H9 (cell line): ENCODE results near the gene TMEM17. TPM values are rescaled to one million over a fixed set of nuclear protein-coding genes. Genes with fewer than 3 reads are reported as not detected.

ENCODE experiments used
- DNase-seq: peaks from one replicate; pipeline ENCODE4 v3.0.0-alpha.2; 2017
- H2AFZ ChIP-seq: one replicate; pipeline ENCODE4 v1.6.1; 2013; ENCODE audit warnings: mild to moderate bottlenecking, low read length, control low read depth, moderate library complexity
- H2AK5ac ChIP-seq: 2 replicates; pipeline ENCODE4 v1.6.1; 2013; ENCODE audit warnings: low read length, control low read depth, mixed read lengths; ENCODE audit not compliant: insufficient read length
- H2BK120ac ChIP-seq: one replicate; pipeline ENCODE4 v1.6.1; 2013; ENCODE audit warnings: low read depth, mild to moderate bottlenecking, low read length, control low read depth, inconsistent platforms; ENCODE audit not compliant: poor library complexity, severe bottlenecking
- H2BK12ac ChIP-seq: 2 replicates; pipeline ENCODE4 v1.6.1; 2013; ENCODE audit warnings: low read length, control low read depth, mixed read lengths, low read depth; ENCODE audit not compliant: insufficient read length
- H2BK15ac ChIP-seq: 2 replicates; pipeline ENCODE4 v1.6.1; 2013; ENCODE audit warnings: low read depth, low read length, control low read depth
- H2BK20ac ChIP-seq: one replicate; pipeline ENCODE4 v1.6.1; 2013; ENCODE audit warnings: low read depth, mild to moderate bottlenecking, low read length, control low read depth, inconsistent platforms; ENCODE audit not compliant: poor library complexity, severe bottlenecking
- H2BK5ac ChIP-seq: 2 replicates; pipeline ENCODE4 v1.6.1; 2013; ENCODE audit warnings: low read length, control low read depth, mixed read lengths; ENCODE audit not compliant: insufficient read length
- H3K14ac ChIP-seq: 2 replicates; pipeline ENCODE4 v1.6.1; 2013; ENCODE audit warnings: low read length, control low read depth; ENCODE audit not compliant: insufficient read depth
- H3K18ac ChIP-seq: 2 replicates; pipeline ENCODE4 v1.6.1; 2013; ENCODE audit warnings: low read depth, mild to moderate bottlenecking, mixed read lengths, low read length, control low read depth; ENCODE audit not compliant: insufficient read length
- H3K23ac ChIP-seq: 2 replicates; pipeline ENCODE4 v1.6.1; 2013; ENCODE audit warnings: low read length, control low read depth, mixed read lengths, low read depth; ENCODE audit not compliant: insufficient read length
- H3K23me2 ChIP-seq: 2 replicates; pipeline ENCODE4 v1.6.1; 2013; ENCODE audit warnings: low read depth, mild to moderate bottlenecking, mixed read lengths, low read length, control low read depth; ENCODE audit not compliant: insufficient read length, poor library complexity, severe bottlenecking
- H3K27ac ChIP-seq: 2 replicates; pipeline ENCODE4 v1.5.1; 2013; ENCODE audit warnings: low read length, control low read depth, mixed read lengths, low read depth; ENCODE audit not compliant: insufficient read length
- H3K27me3 ChIP-seq: 2 replicates; pipeline ENCODE4 v1.6.1; 2013; ENCODE audit warnings: low read length, control low read depth, inconsistent platforms; ENCODE audit not compliant: insufficient read depth
- H3K4ac ChIP-seq: 2 replicates; pipeline ENCODE4 v1.6.1; 2013; ENCODE audit warnings: low read depth, mild to moderate bottlenecking, control low read depth, inconsistent platforms, low read length, moderate library complexity
- H3K4me1 ChIP-seq: 2 replicates; pipeline ENCODE4 v1.6.1; 2013; ENCODE audit warnings: low read length, control low read depth, inconsistent platforms; ENCODE audit not compliant: insufficient read depth
- H3K4me2 ChIP-seq: 2 replicates; pipeline ENCODE4 v1.6.1; 2013; ENCODE audit warnings: low read length, control low read depth, mixed read lengths; ENCODE audit not compliant: insufficient read length, insufficient read depth
- H3K56ac ChIP-seq: 2 replicates; pipeline ENCODE4 v1.6.1; 2013; ENCODE audit warnings: low read depth, mild to moderate bottlenecking, mixed read lengths, low read length, control low read depth; ENCODE audit not compliant: insufficient read length
- H3K79me1 ChIP-seq: 2 replicates; pipeline ENCODE4 v1.6.1; 2013; ENCODE audit warnings: low read depth, mild to moderate bottlenecking, moderate library complexity, low read length, control low read depth, inconsistent platforms; ENCODE audit not compliant: insufficient read depth, poor library complexity, severe bottlenecking
- H3K79me2 ChIP-seq: 2 replicates; pipeline ENCODE4 v1.6.1; 2013; ENCODE audit warnings: low read length, control low read depth, inconsistent platforms; ENCODE audit not compliant: insufficient read depth
- H3K9ac ChIP-seq: 2 replicates; pipeline ENCODE4 v1.6.1; 2013; ENCODE audit warnings: low read length, control low read depth, mixed read lengths; ENCODE audit not compliant: insufficient read length; ENCODE audit errors: extremely low read depth
- H3K9me3 ChIP-seq: one replicate; pipeline ENCODE4 v1.6.1; 2013; ENCODE audit warnings: low read depth, low read length, inconsistent platforms; ENCODE audit not compliant: control insufficient read depth
- H3T11ph ChIP-seq: one replicate; pipeline ENCODE4 v1.6.1; 2013; ENCODE audit warnings: mild to moderate bottlenecking, low read length, control low read depth, inconsistent platforms
- H4K20me1 ChIP-seq: one replicate; pipeline ENCODE4 v1.6.1; 2013; ENCODE audit not compliant: control insufficient read depth, insufficient read length, insufficient read depth
- H4K5ac ChIP-seq: 2 replicates; pipeline ENCODE4 v1.6.1; 2013; ENCODE audit warnings: low read depth, mild to moderate bottlenecking, mixed read lengths, low read length, control low read depth; ENCODE audit not compliant: insufficient read length
- H4K8ac ChIP-seq: replicated peaks from 2 replicates; pipeline ENCODE4 v1.6.1; 2013; ENCODE audit warnings: low read length, control low read depth, mixed read lengths, low read depth; ENCODE audit not compliant: insufficient read length
- H4K91ac ChIP-seq: 2 replicates; pipeline ENCODE4 v1.6.1; 2013; ENCODE audit warnings: low read depth, mild to moderate bottlenecking, moderate library complexity, mixed read lengths, low read length, control low read depth; ENCODE audit not compliant: insufficient read length
- H3K27ac Mint-ChIP-seq, 3 experiments: 2 replicates in 2 of 3; 3 replicates in 1 of 3; pipeline ENCODE4 v1.8.0; 2020 to 2021; ENCODE audit warnings: mixed read lengths in 3 of 3, mild to moderate bottlenecking in 1 of 3, moderate library complexity in 1 of 3
- H3K27me3 Mint-ChIP-seq: 2 replicates; pipeline ENCODE4 v1.8.0; 2021; ENCODE audit warnings: low read depth, mild to moderate bottlenecking, moderate library complexity, mixed read lengths
- H3K36me3 Mint-ChIP-seq, 3 experiments: 2 replicates in 2 of 3; 3 replicates in 1 of 3; pipeline ENCODE4 v1.8.0; 2020 to 2021; ENCODE audit warnings: low read depth in 3 of 3, mixed read lengths in 3 of 3; ENCODE audit not compliant: insufficient read depth in 1 of 3
- H3K4me1 Mint-ChIP-seq, 2 experiments: 2 replicates each; pipeline ENCODE4 v1.8.0; 2020; ENCODE audit warnings: mixed read lengths in 2 of 2
- H3K4me3 Mint-ChIP-seq, 2 experiments: 2 replicates in 1 of 2; 3 replicates in 1 of 2; pipeline ENCODE4 v1.8.0; 2020 to 2021; ENCODE audit warnings: mild to moderate bottlenecking in 2 of 2, mixed read lengths in 2 of 2, moderate library complexity in 1 of 2
- H3K9me3 Mint-ChIP-seq, 2 experiments: 2 replicates in 1 of 2; 3 replicates in 1 of 2; pipeline ENCODE4 v1.8.0; 2020; ENCODE audit warnings: mild to moderate bottlenecking in 2 of 2, mixed read lengths in 2 of 2, moderate library complexity in 1 of 2
- WGBS: extraction: QIAGEN DNeasy Blood & Tissue Kit; methylation state at CpG from one replicate; pipeline ENCODE4 v1.1.7; 2013; ENCODE audit warnings: missing lambda C conversion rate, low lambda C conversion rate, mixed read lengths; ENCODE audit not compliant: insufficient read length; ENCODE audit errors: extremely low coverage; 5-methylcytosine and 5-hydroxymethylcytosine counted together
- total RNA-seq: library from RNA; stranded (reverse); gene quantifications from 2 replicates; pipeline ENCODE4 v1.2.1, GENCODE V29; 2021
- TF ChIP-seq, protein P1 (sequence below): fragments of 200-600 bp; sonication (generic); conservative IDR thresholded peaks from 3 replicates; pipeline ENCODE4 v1.8.0; 2021; ENCODE audit warnings: antibody characterized with exemption, mild to moderate bottlenecking

The TMEM17 gene
- total RNA-seq, 1 experiment from 2014 or later, result 1.3 TPM

DNA sequence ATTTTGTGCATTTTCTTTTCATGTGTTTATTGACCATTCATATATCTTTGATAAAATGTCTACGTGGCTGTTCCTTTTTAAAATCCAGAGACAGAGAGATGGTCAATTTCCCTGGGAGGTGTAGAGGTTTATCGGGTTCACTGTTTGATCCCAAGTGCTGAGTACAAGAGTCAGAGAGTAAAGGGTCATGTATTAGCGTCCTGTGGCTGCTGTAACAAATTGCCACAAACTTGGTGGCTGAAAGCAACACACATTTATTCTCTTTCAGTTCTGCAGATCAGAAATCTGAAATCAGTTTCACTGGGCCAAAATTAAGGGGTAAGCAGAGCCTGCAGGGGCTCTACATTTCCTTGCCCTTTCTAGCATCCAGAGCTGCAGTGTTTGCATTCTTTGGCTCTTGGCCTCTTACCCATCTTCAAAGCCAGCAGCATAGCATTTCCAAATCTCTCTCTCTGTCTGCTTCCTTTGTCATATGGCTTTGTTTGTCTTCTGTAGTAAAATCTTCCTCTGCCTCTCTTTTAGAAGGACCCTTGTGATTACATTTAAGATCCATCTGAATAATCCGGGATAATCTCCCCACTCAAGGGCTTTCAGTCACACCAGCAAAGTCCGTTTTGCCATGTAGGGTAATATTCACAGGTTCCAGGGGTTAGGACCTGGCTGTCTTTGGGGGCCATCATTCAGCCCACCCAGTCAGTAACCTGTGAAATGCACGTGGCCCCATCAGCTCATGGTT is 49.9 kb downstream of the TMEM17 start:
- no peak overlapping the region for H2AK5ac ChIP-seq
- no peaks in the 10 kb centered on the region; a peak in 1 of 7 replicates for H3K36me3 Mint-ChIP-seq
- H2AFZ ChIP-seq, result no peak overlapping the region
- H4K20me1 ChIP-seq, result no peaks in the 10 kb centered on the region
- TF ChIP-seq, protein P1, sequence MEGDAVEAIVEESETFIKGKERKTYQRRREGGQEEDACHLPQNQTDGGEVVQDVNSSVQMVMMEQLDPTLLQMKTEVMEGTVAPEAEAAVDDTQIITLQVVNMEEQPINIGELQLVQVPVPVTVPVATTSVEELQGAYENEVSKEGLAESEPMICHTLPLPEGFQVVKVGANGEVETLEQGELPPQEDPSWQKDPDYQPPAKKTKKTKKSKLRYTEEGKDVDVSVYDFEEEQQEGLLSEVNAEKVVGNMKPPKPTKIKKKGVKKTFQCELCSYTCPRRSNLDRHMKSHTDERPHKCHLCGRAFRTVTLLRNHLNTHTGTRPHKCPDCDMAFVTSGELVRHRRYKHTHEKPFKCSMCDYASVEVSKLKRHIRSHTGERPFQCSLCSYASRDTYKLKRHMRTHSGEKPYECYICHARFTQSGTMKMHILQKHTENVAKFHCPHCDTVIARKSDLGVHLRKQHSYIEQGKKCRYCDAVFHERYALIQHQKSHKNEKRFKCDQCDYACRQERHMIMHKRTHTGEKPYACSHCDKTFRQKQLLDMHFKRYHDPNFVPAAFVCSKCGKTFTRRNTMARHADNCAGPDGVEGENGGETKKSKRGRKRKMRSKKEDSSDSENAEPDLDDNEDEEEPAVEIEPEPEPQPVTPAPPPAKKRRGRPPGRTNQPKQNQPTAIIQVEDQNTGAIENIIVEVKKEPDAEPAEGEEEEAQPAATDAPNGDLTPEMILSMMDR, result no peak
- H3K27ac ChIP-seq, result no peak overlapping the region
- H3K27me3 Mint-ChIP-seq, result peaks cover 22% of the 10 kb centered on the region
- no peak overlapping the region for H3K14ac ChIP-seq
- peaks cover 2% of the 10 kb centered on the region; the same call in 1 of the 2 replicates for H3K4me1 ChIP-seq
- no peak overlapping the region for H3T11ph ChIP-seq
- H3K4ac ChIP-seq, result no peak overlapping the region
- no peak overlapping the region for H4K8ac ChIP-seq
- H3K9ac ChIP-seq, result no peak overlapping the region
- no peak overlapping the region for H3K27ac Mint-ChIP-seq
- no CpG with 5 or more reads among the region's 6 CpGs for whole genome bisulfite sequencing
- no peak overlapping the region for H2BK12ac ChIP-seq
- H2BK15ac ChIP-seq, result no peak overlapping the region
- H3K4me2 ChIP-seq, result no peak overlapping the region
- H2BK20ac ChIP-seq, result no peak overlapping the region
- H3K4me1 Mint-ChIP-seq, result peaks cover 14 to 26% of the 10 kb centered on the region in 2 experiments
- H3K4me3 Mint-ChIP-seq, result no peak overlapping the region
- H3K9me3 Mint-ChIP-seq, result no peaks in the 10 kb centered on the region; a peak in 1 of 5 replicates
- H3K18ac ChIP-seq, result no peak overlapping the region
- H4K91ac ChIP-seq, result no peak overlapping the region
- H2BK120ac ChIP-seq, result no peak overlapping the region
- no peak overlapping the region for H3K56ac ChIP-seq
- H3K27me3 ChIP-seq, result no peaks in the 10 kb centered on the region
- H3K79me2 ChIP-seq, result no peaks in the 10 kb centered on the region; the same call in 1 of the 2 replicates
- H3K23ac ChIP-seq, result no peak overlapping the region
- peaks cover 4% of the 10 kb centered on the region for H3K23me2 ChIP-seq
- DNase-seq, result no peak
- H4K5ac ChIP-seq, result no peak overlapping the region
- H2BK5ac ChIP-seq, result no peak overlapping the region
- no peaks in the 10 kb centered on the region for H3K79me1 ChIP-seq
- H3K9me3 ChIP-seq, result no peaks in the 10 kb centered on the region
